Measurements from ENCODE around the gene MRPL54. TPM values are rescaled to one million over a fixed set of nuclear protein-coding genes. Genes with fewer than 3 reads are reported as not detected.

MRPL54 gene
- polyA plus RNA-seq, 1 donor from 2014 or later = 74.7 TPM

DNA sequence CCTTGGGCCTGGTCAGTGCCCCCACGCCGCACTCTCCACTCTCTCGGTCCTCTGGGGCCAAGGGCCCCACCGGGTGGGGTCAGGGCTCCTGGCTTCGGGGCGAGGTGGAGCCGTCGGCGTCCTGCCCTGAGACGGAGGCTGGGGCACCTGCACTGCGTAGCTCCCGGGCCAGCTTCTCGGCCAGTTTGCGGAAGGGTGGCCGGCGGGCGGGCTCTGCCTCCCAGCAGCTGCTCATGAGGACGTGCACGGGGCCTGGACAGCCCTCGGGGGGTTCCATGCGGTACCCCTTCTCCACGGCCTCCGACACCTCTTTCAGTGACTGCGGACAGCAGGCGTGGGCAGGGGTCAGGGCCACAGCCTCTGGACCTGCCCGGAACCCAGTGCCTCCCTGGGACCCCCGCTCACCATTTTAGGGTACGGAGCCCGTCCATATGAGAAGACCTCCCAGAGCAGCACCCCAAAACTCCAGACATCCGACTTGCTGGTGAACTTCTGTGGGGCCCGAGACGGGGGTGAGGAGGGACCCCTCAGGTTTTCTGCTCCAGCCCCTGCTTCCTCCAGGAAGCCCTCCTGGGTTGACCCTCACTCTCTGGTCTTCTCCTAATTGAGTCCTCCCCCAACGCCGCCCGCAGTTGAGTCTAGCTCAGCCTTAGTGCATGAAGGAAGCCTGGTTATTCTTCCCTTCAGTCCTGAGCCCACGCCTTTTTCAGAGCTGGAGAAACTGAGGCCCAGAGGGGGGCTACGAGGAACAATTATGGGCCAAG lies 15.8 kb downstream of the MRPL54 start:
- Histone ChIP-seq H4K20me1 (ENCODE audit: insufficient read depth) (no peaks in the 10 kb centered on the region), H3K27me3 (ENCODE audit: insufficient read depth, low read depth, low read length) (no peaks in the 10 kb centered on the region), H3K4me3 (ENCODE audit: low read length) (no peak overlapping the region)

DNA sequence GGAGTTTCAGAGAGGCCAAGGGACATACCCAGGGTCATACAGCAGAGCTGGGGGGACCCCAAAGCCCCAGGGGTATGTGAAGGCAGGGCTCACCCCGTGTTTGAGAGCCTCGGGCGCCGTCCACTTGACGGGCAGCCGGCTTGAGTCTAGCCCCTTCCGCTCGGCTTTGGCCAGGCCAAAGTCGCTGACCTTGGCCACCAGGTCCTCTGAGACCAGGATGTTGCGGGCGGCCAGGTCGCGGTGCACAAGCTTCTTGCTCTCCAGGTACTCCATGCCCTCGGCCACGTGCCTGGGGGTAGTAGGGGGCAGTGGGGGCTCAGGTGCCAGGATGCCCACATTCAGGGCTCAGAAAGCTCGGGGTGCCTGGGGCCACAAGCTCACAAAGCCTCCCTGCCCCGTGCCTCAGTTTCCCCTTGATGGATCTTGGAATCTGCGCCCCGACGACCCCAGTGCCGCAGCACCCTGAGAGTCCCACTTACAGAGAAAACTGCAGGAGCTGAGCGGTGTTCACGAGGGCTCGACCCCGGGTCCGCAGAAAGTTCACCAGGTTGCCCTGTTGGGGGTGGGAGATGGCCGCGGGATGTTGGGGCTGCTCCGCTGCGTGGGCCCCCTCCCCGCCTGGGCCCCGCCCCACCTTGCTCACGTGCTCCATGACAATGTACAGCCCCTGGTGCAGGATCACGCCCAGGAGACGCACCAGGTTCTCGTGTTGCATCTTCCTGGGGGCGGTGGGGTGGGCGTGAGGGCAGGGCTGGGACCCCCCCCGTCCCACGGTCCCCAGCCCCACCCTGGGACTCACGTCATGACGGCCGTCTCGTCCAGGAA lies 16.6 kb downstream of the MRPL54 start:
- H3K9me3 ChIP-seq (ENCODE audit: low read length) = peaks cover 5% of the 10 kb centered on the region
- no peaks in the 10 kb centered on the region for H4K20me1 ChIP-seq (ENCODE audit: insufficient read depth)
- no peaks in the 10 kb centered on the region for H3K79me2 ChIP-seq (replicated peaks; ENCODE audit: insufficient read depth, low read length)
- H3K9me2 ChIP-seq (ENCODE audit: insufficient read depth, low read length) = no peaks in the 10 kb centered on the region
- H3K36me3 ChIP-seq (ENCODE audit: insufficient read depth, low read length) = no peaks in the 10 kb centered on the region
- H3K4me2 ChIP-seq (ENCODE audit: low read length) = no peak overlapping the region
- no peak overlapping the region for H2AFZ ChIP-seq (ENCODE audit: low read depth, low read length)
- no peak overlapping the region for H3K27ac ChIP-seq (ENCODE audit: low read length)
- no peaks in the 10 kb centered on the region for H3F3A ChIP-seq (ENCODE audit: insufficient read depth, low read length, poor library complexity, severe bottlenecking)
- no peak overlapping the region for H3K9ac ChIP-seq (ENCODE audit: low read length)
- H3K4me3 ChIP-seq (ENCODE audit: low read length) = no peak overlapping the region
- H3K27me3 ChIP-seq (ENCODE audit: insufficient read depth, low read depth, low read length) = peaks cover 4% of the 10 kb centered on the region
- TF ChIP-seq POLR2AphosphoS5 (IDR thresholded peaks at IDR 0.05) (no peak), SMC3 (conservative IDR thresholded peaks at IDR 0.05; ENCODE audit: poor library complexity) (no peak), TAF1 (IDR thresholded peaks at IDR 0.05; ENCODE audit: low read depth) (no peak), EP300 (conservative IDR thresholded peaks at IDR 0.05; ENCODE audit: poor library complexity, severe bottlenecking) (no peak), MXI1 (conservative IDR thresholded peaks at IDR 0.05; ENCODE audit: poor library complexity, severe bottlenecking) (no peak), RAD21 (conservative IDR thresholded peaks at IDR 0.05) (no peak)
- TF ChIP-seq, protein P1, sequence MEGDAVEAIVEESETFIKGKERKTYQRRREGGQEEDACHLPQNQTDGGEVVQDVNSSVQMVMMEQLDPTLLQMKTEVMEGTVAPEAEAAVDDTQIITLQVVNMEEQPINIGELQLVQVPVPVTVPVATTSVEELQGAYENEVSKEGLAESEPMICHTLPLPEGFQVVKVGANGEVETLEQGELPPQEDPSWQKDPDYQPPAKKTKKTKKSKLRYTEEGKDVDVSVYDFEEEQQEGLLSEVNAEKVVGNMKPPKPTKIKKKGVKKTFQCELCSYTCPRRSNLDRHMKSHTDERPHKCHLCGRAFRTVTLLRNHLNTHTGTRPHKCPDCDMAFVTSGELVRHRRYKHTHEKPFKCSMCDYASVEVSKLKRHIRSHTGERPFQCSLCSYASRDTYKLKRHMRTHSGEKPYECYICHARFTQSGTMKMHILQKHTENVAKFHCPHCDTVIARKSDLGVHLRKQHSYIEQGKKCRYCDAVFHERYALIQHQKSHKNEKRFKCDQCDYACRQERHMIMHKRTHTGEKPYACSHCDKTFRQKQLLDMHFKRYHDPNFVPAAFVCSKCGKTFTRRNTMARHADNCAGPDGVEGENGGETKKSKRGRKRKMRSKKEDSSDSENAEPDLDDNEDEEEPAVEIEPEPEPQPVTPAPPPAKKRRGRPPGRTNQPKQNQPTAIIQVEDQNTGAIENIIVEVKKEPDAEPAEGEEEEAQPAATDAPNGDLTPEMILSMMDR (IDR thresholded peaks at IDR 0.05; ENCODE audit: poor library complexity, severe bottlenecking) = no peak
- TF ChIP-seq, protein P2, sequence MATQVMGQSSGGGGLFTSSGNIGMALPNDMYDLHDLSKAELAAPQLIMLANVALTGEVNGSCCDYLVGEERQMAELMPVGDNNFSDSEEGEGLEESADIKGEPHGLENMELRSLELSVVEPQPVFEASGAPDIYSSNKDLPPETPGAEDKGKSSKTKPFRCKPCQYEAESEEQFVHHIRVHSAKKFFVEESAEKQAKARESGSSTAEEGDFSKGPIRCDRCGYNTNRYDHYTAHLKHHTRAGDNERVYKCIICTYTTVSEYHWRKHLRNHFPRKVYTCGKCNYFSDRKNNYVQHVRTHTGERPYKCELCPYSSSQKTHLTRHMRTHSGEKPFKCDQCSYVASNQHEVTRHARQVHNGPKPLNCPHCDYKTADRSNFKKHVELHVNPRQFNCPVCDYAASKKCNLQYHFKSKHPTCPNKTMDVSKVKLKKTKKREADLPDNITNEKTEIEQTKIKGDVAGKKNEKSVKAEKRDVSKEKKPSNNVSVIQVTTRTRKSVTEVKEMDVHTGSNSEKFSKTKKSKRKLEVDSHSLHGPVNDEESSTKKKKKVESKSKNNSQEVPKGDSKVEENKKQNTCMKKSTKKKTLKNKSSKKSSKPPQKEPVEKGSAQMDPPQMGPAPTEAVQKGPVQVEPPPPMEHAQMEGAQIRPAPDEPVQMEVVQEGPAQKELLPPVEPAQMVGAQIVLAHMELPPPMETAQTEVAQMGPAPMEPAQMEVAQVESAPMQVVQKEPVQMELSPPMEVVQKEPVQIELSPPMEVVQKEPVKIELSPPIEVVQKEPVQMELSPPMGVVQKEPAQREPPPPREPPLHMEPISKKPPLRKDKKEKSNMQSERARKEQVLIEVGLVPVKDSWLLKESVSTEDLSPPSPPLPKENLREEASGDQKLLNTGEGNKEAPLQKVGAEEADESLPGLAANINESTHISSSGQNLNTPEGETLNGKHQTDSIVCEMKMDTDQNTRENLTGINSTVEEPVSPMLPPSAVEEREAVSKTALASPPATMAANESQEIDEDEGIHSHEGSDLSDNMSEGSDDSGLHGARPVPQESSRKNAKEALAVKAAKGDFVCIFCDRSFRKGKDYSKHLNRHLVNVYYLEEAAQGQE (IDR thresholded peaks at IDR 0.05; ENCODE audit: borderline replicate concordance) = no peak

More for the DNA sequence above, 15.8 kb downstream of the MRPL54 start:
- H3K9me2 ChIP-seq (ENCODE audit: insufficient read depth, low read length) = no peaks in the 10 kb centered on the region
- TF ChIP-seq RAD21 (conservative IDR thresholded peaks at IDR 0.05) (no peak), EZH2 (IDR thresholded peaks at IDR 0.05; ENCODE audit: borderline replicate concordance, insufficient read depth, low read length, poor library complexity, severe bottlenecking) (no peak), EP300 (conservative IDR thresholded peaks at IDR 0.05; ENCODE audit: poor library complexity, severe bottlenecking) (no peak), POLR2AphosphoS5 (IDR thresholded peaks at IDR 0.05) (no peak), SMC3 (conservative IDR thresholded peaks at IDR 0.05; ENCODE audit: poor library complexity) (no peak), MXI1 (conservative IDR thresholded peaks at IDR 0.05; ENCODE audit: poor library complexity, severe bottlenecking) (no peak), TAF1 (IDR thresholded peaks at IDR 0.05; ENCODE audit: low read depth) (no peak)
- TF ChIP-seq, protein P2 (IDR thresholded peaks at IDR 0.05; ENCODE audit: borderline replicate concordance) = no peak
- TF ChIP-seq, protein P1 (IDR thresholded peaks at IDR 0.05; ENCODE audit: poor library complexity, severe bottlenecking) = no peak
- no peak overlapping the region for H2AFZ ChIP-seq (ENCODE audit: low read depth, low read length)
- H3K9me3 ChIP-seq (ENCODE audit: low read length) = peaks cover 5% of the 10 kb centered on the region
- H3K9ac ChIP-seq (ENCODE audit: low read length) = no peak overlapping the region
- no peak overlapping the region for H3K4me2 ChIP-seq (ENCODE audit: low read length)
- no peaks in the 10 kb centered on the region for H3F3A ChIP-seq (ENCODE audit: insufficient read depth, low read length, poor library complexity, severe bottlenecking)
- H3K36me3 ChIP-seq (ENCODE audit: insufficient read depth, low read length) = no peaks in the 10 kb centered on the region
- no peaks in the 10 kb centered on the region for H3K79me2 ChIP-seq (replicated peaks; ENCODE audit: insufficient read depth, low read length)
- H3K27ac ChIP-seq (ENCODE audit: low read length) = no peak overlapping the region

Measured in neural cell (in vitro differentiated cells).